Neuronal stem cell (in vitro differentiated cells): ENCODE measurements around the gene GRM7.

Experiments used
- DNase-seq: peaks from one replicate; pipeline ENCODE4 v3.0.0-alpha.2; 2013; ENCODE audit warnings: low spot score
- H2AFZ ChIP-seq: one replicate; pipeline ENCODE4 v1.6.1; 2013; ENCODE audit warnings: mild to moderate bottlenecking, low read length, inconsistent platforms
- H2AK5ac ChIP-seq: 2 replicates; pipeline ENCODE4 v1.6.1; 2013; ENCODE audit warnings: low read depth, mild to moderate bottlenecking, inconsistent platforms, low read length, moderate library complexity, mixed read lengths
- H2BK120ac ChIP-seq: 2 replicates; pipeline ENCODE4 v1.6.1; 2013; ENCODE audit warnings: low read depth, mild to moderate bottlenecking, inconsistent platforms, low read length, moderate library complexity, mixed read lengths
- H2BK12ac ChIP-seq: one replicate; pipeline ENCODE4 v1.6.1; 2013; ENCODE audit warnings: low read length, inconsistent platforms
- H2BK15ac ChIP-seq: 2 replicates; pipeline ENCODE4 v1.6.1; 2013; ENCODE audit warnings: mild to moderate bottlenecking, low read length, inconsistent platforms, mixed read lengths
- H2BK5ac ChIP-seq: one replicate; pipeline ENCODE4 v1.6.1; 2013; ENCODE audit warnings: inconsistent platforms, mild to moderate bottlenecking, low read length, moderate library complexity
- H3K14ac ChIP-seq: one replicate; pipeline ENCODE4 v1.6.1; 2013; ENCODE audit warnings: low read length, inconsistent platforms
- H3K18ac ChIP-seq: 2 replicates; pipeline ENCODE4 v1.6.1; 2013; ENCODE audit warnings: low read length, inconsistent platforms
- H3K23ac ChIP-seq: 2 replicates; pipeline ENCODE4 v1.6.1; 2013; ENCODE audit warnings: low read depth, mild to moderate bottlenecking, mixed read lengths, low read length, inconsistent platforms; ENCODE audit not compliant: poor library complexity
- H3K27ac ChIP-seq: replicated peaks from 3 replicates; pipeline ENCODE4 v1.5.1; 2013; ENCODE audit warnings: low read length, inconsistent platforms
- H3K27me3 ChIP-seq, 3 experiments: 2 replicates each; pipeline ENCODE4 v1.6.1; 2013; ENCODE audit warnings: low read length in 3 of 3, mild to moderate bottlenecking in 2 of 3, inconsistent platforms in 1 of 3, low read depth in 1 of 3, mixed read lengths in 1 of 3, moderate library complexity in 1 of 3; ENCODE audit not compliant: control insufficient read depth in 3 of 3, insufficient read depth in 3 of 3
- H3K36me3 ChIP-seq, 2 donors: replicated peaks in 1 of 2; 2 replicates each; pipeline ENCODE4 v1.6.1; 2013; ENCODE audit warnings: low read length in 2 of 2; ENCODE audit not compliant: control insufficient read depth in 2 of 2, insufficient read depth in 2 of 2
- H3K4ac ChIP-seq: 2 replicates; pipeline ENCODE4 v1.6.1; 2013; ENCODE audit warnings: inconsistent platforms, mild to moderate bottlenecking, low read length, moderate library complexity
- H3K4me1 ChIP-seq, 2 donors: 1 replicate in 1 of 2; 2 replicates in 1 of 2; pipeline ENCODE4 v1.6.1; 2013; ENCODE audit warnings: low read length in 2 of 2, low read depth in 1 of 2; ENCODE audit not compliant: control insufficient read depth in 2 of 2, insufficient read depth in 1 of 2
- H3K4me2 ChIP-seq: one replicate; pipeline ENCODE4 v1.6.1; 2013; ENCODE audit warnings: mild to moderate bottlenecking, low read length, inconsistent platforms; ENCODE audit not compliant: insufficient read depth, poor library complexity, severe bottlenecking
- H3K4me3 ChIP-seq, 2 donors: 2 replicates each; pipeline ENCODE4 v1.5.1; 2013; ENCODE audit warnings: low read length in 2 of 2, mild to moderate bottlenecking in 2 of 2, inconsistent platforms in 1 of 2, moderate library complexity in 1 of 2
- H3K79me1 ChIP-seq: one replicate; pipeline ENCODE4 v1.6.1; 2013; ENCODE audit warnings: low read depth, mild to moderate bottlenecking, inconsistent platforms, low read length, moderate library complexity
- H3K9ac ChIP-seq: one replicate; pipeline ENCODE4 v1.6.1; 2013; ENCODE audit warnings: mild to moderate bottlenecking, low read depth, low read length, inconsistent platforms; ENCODE audit not compliant: poor library complexity
- H3K9me3 ChIP-seq, 2 donors: replicated peaks in 1 of 2; 2 replicates each; pipeline versions ENCODE3 to v1.6.1; 2013; ENCODE audit warnings: low read length in 2 of 2, mild to moderate bottlenecking in 2 of 2, inconsistent platforms in 1 of 2, low read depth in 1 of 2, mixed read lengths in 1 of 2, moderate library complexity in 1 of 2; ENCODE audit not compliant: control insufficient read depth in 2 of 2, insufficient read depth in 1 of 2
- H4K8ac ChIP-seq: one replicate; pipeline ENCODE4 v1.6.1; 2013; ENCODE audit warnings: low read depth, mild to moderate bottlenecking, inconsistent platforms, low read length, moderate library complexity
- H4K91ac ChIP-seq: one replicate; pipeline ENCODE4 v1.6.1; 2013; ENCODE audit warnings: low read length, low read depth, mild to moderate bottlenecking, inconsistent platforms; ENCODE audit not compliant: poor library complexity
- WGBS, 2 donors: extraction: QIAGEN DNeasy Blood & Tissue Kit; methylation state at CpG; one replicate each; pipeline ENCODE4 v1.1.7; 2013; ENCODE audit warnings: missing lambda C conversion rate in 2 of 2, mixed read lengths in 1 of 2; ENCODE audit not compliant: insufficient read length in 2 of 2, insufficient replicate concordance in 1 of 2; ENCODE audit errors: extremely low coverage in 2 of 2; 5-methylcytosine and 5-hydroxymethylcytosine counted together

GRM7 gene

DNA sequence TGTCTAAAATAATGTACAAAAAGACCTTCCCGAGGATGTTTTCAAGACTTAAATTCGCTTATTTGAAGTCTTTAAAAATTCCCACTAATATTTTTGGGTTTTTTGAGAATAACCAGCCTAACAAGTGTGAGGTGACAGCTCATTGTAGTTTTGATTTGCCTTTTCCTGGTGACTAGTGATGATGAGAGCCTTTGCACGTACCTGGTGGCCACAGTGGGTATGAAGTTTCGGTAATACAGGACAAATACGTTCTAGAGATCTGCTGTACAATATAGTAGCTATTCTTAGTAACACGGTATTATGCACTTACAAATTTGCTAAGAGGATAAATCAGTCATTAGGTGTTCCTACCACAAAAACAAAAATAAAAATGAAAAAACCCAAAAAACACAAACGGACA is 124.9 kb downstream of the GRM7 start:
- no peak overlapping the region for H3K23ac ChIP-seq
- H3K27ac ChIP-seq, result no peak overlapping the region
- H2BK120ac ChIP-seq, result no peak overlapping the region
- H3K14ac ChIP-seq, result no peak overlapping the region
- no peak overlapping the region for H3K4me3 ChIP-seq
- H4K91ac ChIP-seq, result no peak overlapping the region
- H3K36me3 ChIP-seq, result no peaks in the 10 kb centered on the region
- no peaks in the 10 kb centered on the region for H3K27me3 ChIP-seq
- H3K9ac ChIP-seq, result no peak overlapping the region
- H2BK15ac ChIP-seq, result no peak overlapping the region
- H3K9me3 ChIP-seq, result no peaks in the 10 kb centered on the region
- WGBS, 2 donors, result no CpG with 5 or more reads among the region's 7 CpGs
- no peak overlapping the region for H3K18ac ChIP-seq
- no peak overlapping the region for H3K4ac ChIP-seq
- no peak overlapping the region for H4K8ac ChIP-seq
- H2BK12ac ChIP-seq, result no peak overlapping the region
- peaks cover 0 to 5% of the 10 kb centered on the region in 2 donors for H3K4me1 ChIP-seq
- H2AK5ac ChIP-seq, result no peak overlapping the region
- no peaks in the 10 kb centered on the region for H3K79me1 ChIP-seq
- no peak overlapping the region for H3K4me2 ChIP-seq
- DNase-seq, result no peak
- H2AFZ ChIP-seq, result no peak overlapping the region
- no peak overlapping the region for H2BK5ac ChIP-seq

DNA sequence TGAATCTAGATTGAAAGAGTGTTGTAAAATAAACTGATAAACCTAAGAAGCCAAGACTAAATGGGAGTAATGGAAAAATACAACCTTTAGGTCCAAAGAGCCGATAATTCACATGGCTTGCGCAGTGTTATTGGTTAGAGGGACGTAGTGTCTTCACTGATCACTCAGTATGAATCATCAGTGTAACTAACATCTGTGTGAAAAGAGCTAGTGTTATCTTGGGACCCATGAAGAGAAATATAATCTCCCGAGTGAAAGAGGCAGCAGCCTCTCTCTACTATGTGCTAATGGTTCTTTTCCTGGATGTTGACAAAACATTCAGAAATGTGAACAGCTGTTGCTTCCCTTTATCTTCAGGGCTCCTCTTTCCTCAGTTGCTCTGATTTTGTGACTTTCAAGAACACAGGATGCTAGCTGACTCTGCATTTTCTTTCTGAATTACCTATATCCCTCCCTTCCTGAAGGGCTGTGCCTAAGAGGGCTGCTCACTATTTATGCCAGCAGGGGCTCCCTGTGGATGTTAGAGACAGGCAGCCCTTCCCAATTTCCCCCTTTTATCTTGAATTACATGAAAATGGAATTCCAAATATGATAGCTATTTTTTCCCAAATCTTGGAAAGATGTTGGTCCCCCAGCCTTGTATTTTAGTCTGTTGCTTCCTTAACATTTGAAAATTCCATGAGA is 128.8 kb downstream of the GRM7 start:
- Histone ChIP-seq H3K36me3 (no peaks in the 10 kb centered on the region), H3K4me1 (peaks cover 0 to 8% of the 10 kb centered on the region in 2 donors), H3K9ac (no peak overlapping the region), H3K23ac (no peak overlapping the region), H4K91ac (no peak overlapping the region), H3K27ac (no peak overlapping the region), H2AFZ (no peak overlapping the region), H3K18ac (no peak overlapping the region), H3K4ac (no peak overlapping the region), H2AK5ac (no peak overlapping the region), H3K79me1 (no peaks in the 10 kb centered on the region), H2BK5ac (no peak overlapping the region), H3K4me3 (no peak overlapping the region), H2BK120ac (no peak overlapping the region), H4K8ac (no peak overlapping the region), H2BK12ac (no peak overlapping the region), H3K27me3 (no peaks in the 10 kb centered on the region), H3K4me2 (no peak overlapping the region), H3K14ac (no peak overlapping the region), H3K9me3 (no peaks in the 10 kb centered on the region), H2BK15ac (no peak overlapping the region)
- no CpG with 5 or more reads among the region's 4 CpGs for WGBS, 2 donors
- no peak for DNase-seq

DNA sequence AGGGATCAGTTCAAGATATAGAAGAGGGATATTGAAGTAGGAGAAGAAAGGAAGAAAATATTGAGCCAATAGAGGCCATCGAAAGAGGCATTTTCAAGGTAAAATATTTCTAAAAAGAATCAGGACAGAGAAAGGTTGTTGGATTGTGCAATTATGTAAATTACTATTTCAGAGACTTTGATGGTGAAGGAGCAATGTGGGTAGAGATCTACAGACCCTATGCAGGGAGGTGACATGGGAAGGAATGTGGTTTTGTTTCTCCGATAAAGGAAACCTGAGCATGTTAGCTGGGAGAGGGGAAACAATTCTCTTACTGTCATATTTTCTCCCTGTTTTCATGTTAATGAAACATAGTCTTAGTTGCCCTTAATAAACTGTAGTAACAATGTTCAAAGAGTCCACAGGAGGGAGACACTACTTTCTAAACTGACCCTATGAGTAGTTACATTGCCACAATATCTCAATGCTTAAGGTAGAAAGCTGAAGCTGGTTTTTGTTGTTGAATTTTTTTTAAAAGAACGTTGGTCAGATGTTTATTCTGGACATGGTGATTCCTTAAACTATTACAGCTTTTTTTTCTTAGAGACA is 133.3 kb downstream of the GRM7 start:
- Histone ChIP-seq H3K27ac (no peak overlapping the region), H2BK15ac (no peak overlapping the region), H3K23ac (no peak overlapping the region), H2AFZ (no peak overlapping the region), H3K4me1 (peaks cover 0 to 8% of the 10 kb centered on the region in 2 donors), H3K9me3 (no peaks in the 10 kb centered on the region), H2AK5ac (no peak overlapping the region), H3K14ac (no peak overlapping the region), H2BK12ac (no peak overlapping the region), H3K9ac (no peak overlapping the region), H4K91ac (no peak overlapping the region), H3K27me3 (no peaks in the 10 kb centered on the region), H3K4me2 (no peak overlapping the region), H3K4ac (no peak overlapping the region), H3K36me3 (no peaks in the 10 kb centered on the region), H3K4me3 (no peak overlapping the region), H2BK120ac (no peak overlapping the region), H3K79me1 (no peaks in the 10 kb centered on the region), H2BK5ac (no peak overlapping the region), H4K8ac (no peak overlapping the region), H3K18ac (no peak overlapping the region)
- no peak for DNase-seq
- no CpG with 5 or more reads among the region's 3 CpGs for WGBS, 2 donors

DNA sequence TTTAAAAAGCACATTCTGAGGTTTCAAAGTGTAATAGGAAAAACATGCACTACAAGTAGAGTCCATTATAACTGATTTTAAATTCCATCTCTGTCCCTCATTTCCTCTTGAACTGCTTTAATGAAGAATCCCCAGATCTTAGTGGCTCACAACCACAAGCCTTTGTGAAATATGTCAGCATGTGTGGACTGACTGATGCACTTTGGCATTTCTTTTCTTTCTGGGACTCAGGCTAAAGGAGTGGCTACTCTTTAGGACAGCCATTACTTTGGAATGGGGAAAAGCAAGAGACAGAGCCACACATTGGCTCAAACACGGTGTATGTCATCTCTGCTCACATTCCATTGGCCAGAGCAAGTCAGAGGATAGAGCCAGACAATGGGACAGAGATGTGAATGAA is 139.6 kb downstream of the GRM7 start:
- Histone ChIP-seq H4K91ac (no peak overlapping the region), H3K4ac (no peak overlapping the region), H3K4me2 (no peak overlapping the region), H3K9me3 (no peaks in the 10 kb centered on the region), H3K36me3 (no peaks in the 10 kb centered on the region), H3K14ac (no peak overlapping the region), H2BK15ac (no peak overlapping the region), H2BK5ac (no peak overlapping the region), H2AFZ (no peak overlapping the region), H3K4me1 (no peaks in the 10 kb centered on the region), H3K27me3 (no peaks in the 10 kb centered on the region), H3K18ac (no peak overlapping the region), H4K8ac (no peak overlapping the region), H3K27ac (no peak overlapping the region), H3K9ac (no peak overlapping the region), H3K4me3 (no peak overlapping the region), H3K23ac (no peak overlapping the region), H2AK5ac (no peak overlapping the region), H3K79me1 (no peaks in the 10 kb centered on the region), H2BK12ac (no peak overlapping the region), H2BK120ac (no peak overlapping the region)
- WGBS, 2 donors, result no CpG with 5 or more reads among the region's 1 CpG
- no peak for DNase-seq
